H1 (cell line): ENCODE measurements around the gene PARD3. TPM values are rescaled to one million over a fixed set of nuclear protein-coding genes. Genes with fewer than 3 reads are reported as not detected.
A peak's percentile ranks its signal among the peaks of the same experiment; 100 is the strongest.

ENCODE experiments used
- CTCF ChIA-PET: fragments of 300-600 bp; sonication (Branson Sonifier 250); formaldehyde crosslinking; loops from one replicate; lab custom pipeline; 2021; ENCODE audit not compliant: partially characterized antibody; lab: Charles Lee
- POLR2A ChIA-PET: fragments of 300-600 bp; sonication (Branson Sonifier 250); formaldehyde crosslinking; loops from one replicate; lab custom pipeline; 2021; ENCODE audit warnings: inconsistent platforms; ENCODE audit not compliant: partially characterized antibody; lab: Charles Lee
- DNase-seq, 2 experiments: peaks; one replicate each; pipeline versions ENCODE4 v3.0.0 to v3.0.0-alpha.2; 2010 to 2022; ENCODE audit warnings: low spot score in 2 of 2, low read depth in 1 of 2, mixed read lengths in 1 of 2
- FAIRE-seq: peaks from 2 replicates; lab custom pipeline; 2011; peaks lifted over from hg19 to GRCh38; lab: Jason Lieb, UNC
- H2AFZ ChIP-seq: 2 replicates; pipeline ENCODE4 v1.8.1; 2012; ENCODE audit warnings: low read length, inconsistent platforms
- H2AK5ac ChIP-seq: 2 replicates; pipeline ENCODE4 v1.6.1; 2013; ENCODE audit warnings: low read depth, low read length
- H2BK120ac ChIP-seq: replicated peaks from 2 replicates; pipeline ENCODE3; 2013; ENCODE audit warnings: low read depth, low read length, inconsistent platforms
- H2BK12ac ChIP-seq: 2 replicates; pipeline ENCODE4 v1.6.1; 2013; ENCODE audit warnings: low read depth, low read length
- H2BK15ac ChIP-seq: 2 replicates; pipeline ENCODE4 v1.6.1; 2013; ENCODE audit warnings: low read length
- H2BK20ac ChIP-seq: 2 replicates; pipeline ENCODE4 v1.6.1; 2013; ENCODE audit warnings: low read length
- H2BK5ac ChIP-seq: 2 replicates; pipeline ENCODE4 v1.6.1; 2013; ENCODE audit warnings: low read depth, low read length
- H3K14ac ChIP-seq: 2 replicates; pipeline ENCODE4 v1.6.1; 2013; ENCODE audit warnings: inconsistent platforms; ENCODE audit not compliant: insufficient read length
- H3K18ac ChIP-seq: 2 replicates; pipeline ENCODE4 v1.6.1; 2013; ENCODE audit warnings: low read length; ENCODE audit errors: extremely low read depth
- H3K23ac ChIP-seq: 2 replicates; pipeline ENCODE4 v1.6.1; 2013; ENCODE audit warnings: inconsistent platforms; ENCODE audit not compliant: insufficient read length
- H3K23me2 ChIP-seq: 2 replicates; pipeline ENCODE4 v1.6.1; 2013; ENCODE audit warnings: low read depth, low read length
- H3K27ac ChIP-seq: 2 replicates; pipeline ENCODE4 v1.6.1; 2011; ENCODE audit warnings: low read depth, low read length, inconsistent platforms
- H3K27me3 ChIP-seq, 4 experiments: replicated peaks in 1 of 4; 1 replicate in 1 of 4; 2 replicates in 3 of 4; pipeline versions ENCODE4 v1.6.1 to v1.8.1; 2011 to 2013; ENCODE audit warnings: low read length in 3 of 4, mild to moderate bottlenecking in 3 of 4, inconsistent platforms in 2 of 4, mixed read lengths in 2 of 4, moderate library complexity in 1 of 4; ENCODE audit not compliant: control insufficient read depth in 3 of 4, insufficient read depth in 3 of 4; ENCODE audit errors: extremely low read depth in 1 of 4
- H3K36me3 ChIP-seq, 4 experiments: 2 replicates each; pipeline versions ENCODE4 v1.6.1 to v1.8.1; 2011 to 2013; ENCODE audit warnings: mild to moderate bottlenecking in 4 of 4, low read length in 3 of 4, moderate library complexity in 2 of 4, control low read depth in 1 of 4, inconsistent platforms in 1 of 4; ENCODE audit not compliant: insufficient read depth in 4 of 4, control insufficient read depth in 2 of 4
- H3K4ac ChIP-seq: replicated peaks from 2 replicates; pipeline ENCODE3; 2013; ENCODE audit warnings: low read length, low read depth, mixed read lengths, inconsistent platforms; ENCODE audit not compliant: insufficient read length
- H3K4me1 ChIP-seq, 4 experiments: replicated peaks in 1 of 4; 1 replicate in 1 of 4; 2 replicates in 3 of 4; pipeline versions ENCODE4 v1.6.1 to v1.8.1; 2011 to 2013; ENCODE audit warnings: low read length in 3 of 4, inconsistent platforms in 2 of 4, mixed read lengths in 1 of 4; ENCODE audit not compliant: insufficient read depth in 4 of 4, control insufficient read depth in 3 of 4
- H3K4me2 ChIP-seq, 2 experiments: 2 replicates each; pipeline versions ENCODE4 v1.6.1 to v1.8.1; 2011 to 2013; ENCODE audit warnings: low read depth in 2 of 2, low read length in 2 of 2, control low read depth in 1 of 2, inconsistent platforms in 1 of 2, mild to moderate bottlenecking in 1 of 2; ENCODE audit not compliant: insufficient read depth in 1 of 2
- H3K4me3 ChIP-seq, 4 experiments: fragments of 200-600, 300-600 bp in 1 of 4; sonication (generic), shearing (Covaris generic), sonication (Bioruptor Twin) in 1 of 4; 2 replicates each; pipeline versions ENCODE4 v1.5.1 to v1.8.1; 2011 to 2016; ENCODE audit warnings: low read length in 4 of 4, low read depth in 3 of 4, control low read depth in 2 of 4, inconsistent platforms in 2 of 4, mild to moderate bottlenecking in 2 of 4, mixed read lengths in 1 of 4, moderate library complexity in 1 of 4; ENCODE audit not compliant: insufficient read depth in 2 of 4; ENCODE audit errors: extremely low read depth in 1 of 4
- H3K56ac ChIP-seq: replicated peaks from 2 replicates; pipeline ENCODE3; 2013; ENCODE audit warnings: low read depth, mild to moderate bottlenecking, mixed read lengths, low read length, inconsistent platforms; ENCODE audit not compliant: insufficient read length
- H3K79me1 ChIP-seq: 2 replicates; pipeline ENCODE4 v1.6.1; 2013; ENCODE audit warnings: low read depth, low read length, control low read depth
- H3K79me2 ChIP-seq, 2 experiments: 2 replicates each; pipeline versions ENCODE4 v1.6.1 to v1.8.1; 2012 to 2013; ENCODE audit warnings: low read length in 2 of 2, mild to moderate bottlenecking in 2 of 2, inconsistent platforms in 1 of 2; ENCODE audit not compliant: insufficient read depth in 2 of 2, control insufficient read depth in 1 of 2
- H3K9ac ChIP-seq, 4 experiments: replicated peaks in 1 of 4; 1 replicate in 1 of 4; 2 replicates in 3 of 4; pipeline versions ENCODE4 v1.6.1 to v1.8.1; 2011 to 2013; ENCODE audit warnings: low read depth in 3 of 4, low read length in 3 of 4, control low read depth in 2 of 4, mild to moderate bottlenecking in 2 of 4, moderate library complexity in 2 of 4, inconsistent platforms in 1 of 4; ENCODE audit errors: extremely low read depth in 1 of 4
- H3K9me3 ChIP-seq, 2 experiments: 2 replicates each; pipeline versions ENCODE4 v1.6.1 to v1.8.1; 2012 to 2013; ENCODE audit warnings: mild to moderate bottlenecking in 2 of 2, moderate library complexity in 2 of 2, control low read depth in 1 of 2, inconsistent platforms in 1 of 2, low read depth in 1 of 2, low read length in 1 of 2, mixed read lengths in 1 of 2; ENCODE audit not compliant: insufficient read depth in 2 of 2
- H4K20me1 ChIP-seq, 2 experiments: replicated peaks in 1 of 2; 2 replicates each; pipeline versions ENCODE3 to v1.8.1; 2011 to 2013; ENCODE audit warnings: inconsistent platforms in 2 of 2, low read length in 2 of 2, mild to moderate bottlenecking in 1 of 2; ENCODE audit not compliant: insufficient read depth in 2 of 2, control insufficient read depth in 1 of 2
- H4K5ac ChIP-seq: 2 replicates; pipeline ENCODE4 v1.6.1; 2013; ENCODE audit warnings: low read length, low read depth, mixed read lengths, inconsistent platforms; ENCODE audit not compliant: insufficient read length
- H4K8ac ChIP-seq: 2 replicates; pipeline ENCODE4 v1.8.0; 2013; ENCODE audit warnings: mild to moderate bottlenecking, moderate library complexity, low read length, inconsistent platforms; ENCODE audit not compliant: insufficient read depth; ENCODE audit errors: extremely low read depth
- H4K91ac ChIP-seq: replicated peaks from 2 replicates; pipeline ENCODE3; 2013; ENCODE audit warnings: low read length, mixed read lengths, inconsistent platforms; ENCODE audit not compliant: insufficient read length
- CEBPB ChIP-seq: IDR thresholded peaks from 2 replicates; pipeline ENCODE4 v1.6.1; 2012; ENCODE audit warnings: low read depth, low read length
- KDM5A ChIP-seq: fragments of 200-600 bp; IDR thresholded peaks from 2 replicates; pipeline ENCODE4 v1.7.1; 2012; ENCODE audit warnings: mild to moderate bottlenecking, low read length, inconsistent platforms, mixed read lengths
- MAFK ChIP-seq: IDR thresholded peaks from 2 replicates; pipeline ENCODE4 v1.6.1; 2012; ENCODE audit warnings: low read depth, mild to moderate bottlenecking, improper control_type of control experiment, low read length
- TBP ChIP-seq: IDR thresholded peaks from 2 replicates; pipeline ENCODE4 v1.6.1; 2011; ENCODE audit warnings: low read depth, low read length, improper control_type of control experiment
- polyA plus RNA-seq, 7 experiments: library from polyadenylated mRNA; depleted of rRNA in 3 of 7; stranded (reverse) in 5 of 7; unstranded in 2 of 7; fragments of >200 nt in 5 of 7; fragments of 200-250 nt in 2 of 7; gene quantifications; 1 replicate in 5 of 7; 2 replicates in 1 of 7; 4 replicates in 1 of 7; pipeline versions ENCODE4 v1.2.1 to v1.2.3, GENCODE V29; 2011 to 2013; ENCODE audit warnings: missing spikeins in 2 of 7, mixed read lengths in 2 of 7
- total RNA-seq: library from RNA; stranded (reverse); fragmentation: NEBNext Ultra II Directional; extraction: Animal tissue kit (Norgen Biotek cat#: 25700); gene quantifications from 2 replicates; pipeline ENCODE4 v1.2.1, GENCODE V29; 2021

Gene PARD3
- total and polyA plus RNA-seq, 2 of the 8 experiments (the other 6 are each of a cell fraction or from before 2014, with no cell fraction given) = 19.7 to 49.1 TPM

DNA sequence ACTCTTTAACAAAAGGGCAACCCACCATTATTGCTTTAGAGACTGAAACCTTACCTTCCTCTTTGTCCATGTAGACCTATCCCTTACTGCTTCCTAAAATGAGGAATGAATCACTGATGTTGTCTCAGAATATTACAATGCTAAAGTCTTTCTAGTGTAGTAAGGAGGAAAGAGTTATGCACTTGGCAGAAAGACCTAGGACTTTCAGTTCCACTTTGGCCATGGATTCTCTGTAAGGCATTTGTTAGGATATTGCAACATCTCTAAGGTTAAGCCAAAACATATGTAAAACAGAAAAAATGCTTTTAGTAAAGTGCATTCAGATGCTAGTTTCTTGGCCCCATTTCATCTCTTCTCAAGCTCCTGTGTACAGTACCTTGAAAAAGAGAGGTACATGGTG lies 230.9 kb downstream of the PARD3 start:
- Histone ChIP-seq H3K36me3 (no peaks in the 10 kb centered on the region), H3K27ac (no peak overlapping the region), H3K23me2 (no peaks in the 10 kb centered on the region), H3K56ac (no peak overlapping the region), H3K18ac (no peak overlapping the region), H3K79me1 (no peaks in the 10 kb centered on the region; the same call in 1 of the 2 replicates), H2AFZ (no peak overlapping the region), H4K20me1 (peaks cover 0 to 2% of the 10 kb centered on the region in 2 experiments), H4K91ac (no peak overlapping the region), H3K4me2 (no peak overlapping the region), H3K4me1 (peaks cover 0 to 9% (median 8%) of the 10 kb centered on the region in 4 experiments; a peak in 4 of 7 replicates), H4K5ac (no peak overlapping the region), H2BK120ac (no peak overlapping the region), H2AK5ac (no peak overlapping the region), H3K14ac (no peak overlapping the region), H3K27me3 (no peaks in the 10 kb centered on the region), H2BK12ac (no peak overlapping the region), H2BK15ac (no peak overlapping the region), H3K79me2 (peaks cover 0 to 55% of the 10 kb centered on the region in 2 experiments; a peak in 2 of 4 replicates), H3K9me3 (no peaks in the 10 kb centered on the region), H3K4ac (no peak overlapping the region), H3K4me3 (no peak overlapping the region), H3K9ac (no peak overlapping the region), H3K23ac (no peak overlapping the region), H2BK5ac (no peak overlapping the region), H2BK20ac (no peak overlapping the region), H4K8ac (no peak overlapping the region)
- ChIA-PET POLR2A (no interaction called here), CTCF (interaction anchor here (0.6 kb wide), 1 partner anchor 22 kb away, joined by 3 read pairs; no protein-coding TSS in a partner anchor)
- FAIRE-seq (no peak), DNase-seq (no peak)
- TF ChIP-seq CEBPB = peak; percentile 65
- no peak for TF ChIP-seq KDM5A
- no peak for TF ChIP-seq MAFK
- no peak for TF ChIP-seq TBP
